Non-pigmented ciliary epithelial cell (primary cell): ENCODE data around the gene PGAP1.

Source experiments
- DNase-seq: peaks from one replicate; pipeline ENCODE4 v3.0.0-alpha.2; 2010; ENCODE audit warnings: low read depth

PGAP1 gene

GRCh38 chr2:196801674-196802261, 124.7 kb downstream of the PGAP1 start:
- DNase-seq, result no peak

- DNase-seq, result no peak
These were observed 127.5 kb downstream of the PGAP1 start for GRCh38 chr2:196798980-196799379.

GRCh38 chr2:196792865-196793264, 133.6 kb downstream of the PGAP1 start:
- DNase-seq, result no peak

- DNase-seq, result peak; percentile 35
These were observed 142.9 kb downstream of the PGAP1 start for GRCh38 chr2:196783431-196784094.
